Sigmoid colon (tissue), 3 donors: ENCODE results near the gene EXOC3L1.

Experiments
- CTCF ChIP-seq, 4 experiments: fragments of 450-650 bp in 3 of 4; fragments of 200-600 bp in 1 of 4; IDR thresholded peaks; one replicate each; pipeline ENCODE4 v1.5.1; 2016 to 2019; ENCODE audit warnings: antibody characterized with exemption in 4 of 4, mild to moderate bottlenecking in 3 of 4, moderate library complexity in 2 of 4
- POLR2A ChIP-seq, 2 donors: fragments of 450-650 bp; IDR thresholded peaks; one replicate each; pipeline ENCODE4 v1.6.1; 2016; ENCODE audit warnings: antibody characterized with exemption in 2 of 2, mild to moderate bottlenecking in 2 of 2, moderate library complexity in 2 of 2

GRCh38 chr16:67233596-67233995 is 43.7 kb upstream of the EXOC3L1 start:
- TF ChIP-seq CTCF (IDR thresholded peaks at IDR 0.05) (no peak), POLR2A (IDR thresholded peaks at IDR 0.05) (no peak)
